SK-N-SH treated with all-trans-retinoic acid at 6 μM for 48 hours (cell line): ENCODE measurements around the gene CYP26C1.

Experiments
- ATAC-seq: fragments of 200-7000 bp; cut with Tn5 transposase; 3 replicates; pipeline ENCODE4 v1.9.1; 2020; ENCODE audit warnings: mild to moderate bottlenecking, moderate library complexity
- ARNTL ChIP-seq: fragments of 450-650 bp; formaldehyde crosslinking; IDR thresholded peaks from 2 replicates; pipeline ENCODE4 v1.5.0; 2020; ENCODE audit warnings: low read depth, mild to moderate bottlenecking, moderate library complexity, borderline replicate concordance
- BACH2 ChIP-seq: fragments of 250-450 bp; sonication (Bioruptor Pico); IDR thresholded peaks from 2 replicates; pipeline ENCODE4 v1.9.0; 2021; ENCODE audit warnings: mild to moderate bottlenecking, borderline replicate concordance
- ESRRG ChIP-seq: fragments of 250-450 bp; sonication (Bioruptor Pico); IDR thresholded peaks from 2 replicates; pipeline ENCODE4 v1.6.1; 2021; ENCODE audit warnings: mild to moderate bottlenecking
- GLIS3 ChIP-seq: fragments of 250-450 bp; sonication (Bioruptor Pico); IDR thresholded peaks from 2 replicates; pipeline ENCODE4 v1.5.0; 2020; ENCODE audit warnings: mild to moderate bottlenecking, moderate library complexity
- ISL1 ChIP-seq: fragments of 250-450 bp; sonication (Bioruptor Pico); IDR thresholded peaks from 2 replicates; pipeline ENCODE4 v2.1.2; 2022; ENCODE audit warnings: mild to moderate bottlenecking, moderate library complexity
- OSR1 ChIP-seq: fragments of 250-450 bp; sonication (Bioruptor Pico); IDR thresholded peaks from 2 replicates; pipeline ENCODE4 v1.8.0; 2022; ENCODE audit warnings: moderate library complexity, mild to moderate bottlenecking, inconsistent platforms
- PATZ1 ChIP-seq: fragments of 250-450 bp; sonication (Bioruptor Pico); IDR thresholded peaks from 2 replicates; pipeline ENCODE4 v1.8.0; 2020; ENCODE audit warnings: mild to moderate bottlenecking, moderate library complexity, borderline replicate concordance
- PPARA ChIP-seq: fragments of 250-450 bp; sonication (Bioruptor Pico); IDR thresholded peaks from 2 replicates; pipeline ENCODE4 v1.5.0; 2020; ENCODE audit warnings: mild to moderate bottlenecking, borderline replicate concordance
- RARB ChIP-seq: fragments of 250-450 bp; sonication (Bioruptor Pico); IDR thresholded peaks from 2 replicates; pipeline ENCODE4 v1.8.0; 2021; ENCODE audit warnings: mild to moderate bottlenecking, moderate library complexity
- SNAI2 ChIP-seq: fragments of 250-450 bp; sonication (Bioruptor Pico); IDR thresholded peaks from 2 replicates; pipeline ENCODE4 v1.5.0; 2020; ENCODE audit warnings: mild to moderate bottlenecking, moderate library complexity
- TCF4 ChIP-seq: fragments of 250-450 bp; sonication (Bioruptor Pico); IDR thresholded peaks from 2 replicates; pipeline ENCODE4 v1.8.0; 2021; ENCODE audit warnings: mild to moderate bottlenecking, moderate library complexity, borderline replicate concordance
- TOX ChIP-seq: fragments of 250-450 bp; sonication (Bioruptor Pico); IDR thresholded peaks from 2 replicates; pipeline ENCODE4 v1.8.0; 2021; ENCODE audit warnings: mild to moderate bottlenecking, moderate library complexity, borderline replicate concordance
- TSHZ2 ChIP-seq: fragments of 250-450 bp; sonication (Bioruptor Pico); IDR thresholded peaks from 2 replicates; pipeline ENCODE4 v1.5.0; 2020; ENCODE audit warnings: mild to moderate bottlenecking, moderate library complexity
- ZC3H10 ChIP-seq: fragments of 250-450 bp; sonication (Bioruptor Pico); IDR thresholded peaks from 2 replicates; pipeline ENCODE4 v1.5.1; 2021; ENCODE audit warnings: mild to moderate bottlenecking, moderate library complexity
- ZFP3 ChIP-seq: fragments of 250-450 bp; sonication (Bioruptor Pico); IDR thresholded peaks from 2 replicates; pipeline ENCODE4 v1.5.0; 2020; ENCODE audit warnings: mild to moderate bottlenecking, moderate library complexity
- ZFP30 ChIP-seq: fragments of 450-650 bp; formaldehyde crosslinking; IDR thresholded peaks from 2 replicates; pipeline ENCODE4 v1.5.0; 2022; ENCODE audit warnings: mild to moderate bottlenecking, moderate library complexity
- ZNF565 ChIP-seq: fragments of 450-650 bp; formaldehyde crosslinking; conservative IDR thresholded peaks from 2 replicates; pipeline ENCODE4 v1.5.0; 2020; ENCODE audit warnings: low read depth, mild to moderate bottlenecking, moderate library complexity
- TF ChIP-seq, protein P1 (sequence below): fragments of 250-450 bp; sonication (Bioruptor Pico); IDR thresholded peaks from 2 replicates; pipeline ENCODE4 v1.5.1; 2021; ENCODE audit warnings: mild to moderate bottlenecking, moderate library complexity
- TF ChIP-seq, protein P2 (sequence below): fragments of 250-450 bp; sonication (Bioruptor Pico); IDR thresholded peaks from 2 replicates; pipeline ENCODE4 v1.8.0; 2021; ENCODE audit warnings: low read depth, mild to moderate bottlenecking, moderate library complexity, borderline replicate concordance
- TF ChIP-seq, protein P3 (sequence below): fragments of 250-450 bp; sonication (Bioruptor Pico); IDR thresholded peaks from 2 replicates; pipeline ENCODE4 v1.5.1; 2020; ENCODE audit warnings: low read depth, mild to moderate bottlenecking, moderate library complexity

Gene CYP26C1

DNA sequence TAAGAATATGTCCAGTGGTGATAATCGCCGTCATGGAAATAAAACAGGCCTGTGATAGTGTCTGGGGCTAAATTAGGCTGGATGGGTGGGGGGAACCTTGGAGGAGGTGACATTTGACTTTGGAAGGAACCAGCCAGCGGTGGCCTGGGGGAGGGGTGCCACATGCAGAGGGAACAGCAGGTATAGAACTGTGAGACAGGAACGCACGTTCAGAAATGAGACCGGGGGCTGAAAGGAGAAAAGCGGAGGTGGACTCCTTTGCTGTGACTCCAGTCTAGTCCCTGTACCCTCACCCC, 10.5 kb downstream of the CYP26C1 start (continued):
- no peak for TF ChIP-seq ZC3H10 (CRISPR knock-in tag)
- no peak for TF ChIP-seq GLIS3 (CRISPR knock-in tag)
- TF ChIP-seq ESRRG (CRISPR knock-in tag), result no peak
- no peak for TF ChIP-seq ZFP3 (CRISPR knock-in tag)
- no peak for TF ChIP-seq OSR1 (CRISPR knock-in tag)
- TF ChIP-seq, all 23 proteins: peak for 0

GRCh38 chr10:93071674-93072224, 11.2 kb downstream of the CYP26C1 start:
- TF ChIP-seq RARB, result no peak; the same call in 1 of the 2 replicates
- TF ChIP-seq TCF4 (CRISPR knock-in tag), result peak; percentile 35; the same call in 1 of the 2 replicates
- TF ChIP-seq TSHZ2 (CRISPR knock-in tag), result peak; percentile 86; the same call in 1 of the 2 replicates
- ATAC-seq, result peak; percentile 65

DNA sequence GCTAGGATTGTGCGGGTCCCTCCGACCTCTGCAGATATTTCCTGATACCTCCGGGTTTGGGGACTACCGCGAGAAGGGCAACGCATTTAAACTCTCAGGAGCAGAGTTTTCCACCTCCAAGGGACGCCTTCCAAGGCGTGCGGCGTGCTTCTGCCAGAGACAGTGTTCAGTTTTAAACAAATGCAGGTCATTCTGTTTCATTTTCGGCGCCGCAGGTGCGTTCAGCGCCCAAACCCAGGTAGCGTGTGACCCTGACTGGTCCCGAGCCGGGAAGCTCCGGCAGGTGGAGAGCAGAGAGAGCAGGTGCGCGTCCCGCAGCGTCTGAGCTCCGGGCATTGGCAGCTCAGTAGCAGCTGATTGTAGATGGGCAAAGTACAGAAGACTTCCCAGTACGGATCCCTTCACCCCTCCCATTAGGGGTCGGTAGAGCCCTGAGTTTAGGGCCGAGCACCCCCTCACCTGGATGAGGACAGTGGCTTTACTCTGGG, 11.7 kb downstream of the CYP26C1 start:
- ATAC-seq, result peak; percentile 43
- TF ChIP-seq BACH2 (CRISPR knock-in tag), result no peak
- no peak for TF ChIP-seq ZFP30 (CRISPR knock-in tag)
- no peak for TF ChIP-seq TSHZ2 (CRISPR knock-in tag)
- no peak for TF ChIP-seq TCF4 (CRISPR knock-in tag)
- no peak for TF ChIP-seq PATZ1
- no peak for TF ChIP-seq RARB
- no peak for TF ChIP-seq ARNTL (CRISPR knock-in tag)
- TF ChIP-seq GLIS3 (CRISPR knock-in tag), result no peak
- no peak for TF ChIP-seq TOX (CRISPR knock-in tag)
- TF ChIP-seq, protein P1, sequence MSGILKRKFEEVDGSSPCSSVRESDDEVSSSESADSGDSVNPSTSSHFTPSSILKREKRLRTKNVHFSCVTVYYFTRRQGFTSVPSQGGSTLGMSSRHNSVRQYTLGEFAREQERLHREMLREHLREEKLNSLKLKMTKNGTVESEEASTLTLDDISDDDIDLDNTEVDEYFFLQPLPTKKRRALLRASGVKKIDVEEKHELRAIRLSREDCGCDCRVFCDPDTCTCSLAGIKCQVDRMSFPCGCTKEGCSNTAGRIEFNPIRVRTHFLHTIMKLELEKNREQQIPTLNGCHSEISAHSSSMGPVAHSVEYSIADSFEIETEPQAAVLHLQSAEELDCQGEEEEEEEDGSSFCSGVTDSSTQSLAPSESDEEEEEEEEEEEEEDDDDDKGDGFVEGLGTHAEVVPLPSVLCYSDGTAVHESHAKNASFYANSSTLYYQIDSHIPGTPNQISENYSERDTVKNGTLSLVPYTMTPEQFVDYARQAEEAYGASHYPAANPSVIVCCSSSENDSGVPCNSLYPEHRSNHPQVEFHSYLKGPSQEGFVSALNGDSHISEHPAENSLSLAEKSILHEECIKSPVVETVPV (CRISPR knock-in tag), result no peak
- no peak for TF ChIP-seq ZFP3 (CRISPR knock-in tag)
- TF ChIP-seq OSR1 (CRISPR knock-in tag), result no peak
- TF ChIP-seq, protein P2, sequence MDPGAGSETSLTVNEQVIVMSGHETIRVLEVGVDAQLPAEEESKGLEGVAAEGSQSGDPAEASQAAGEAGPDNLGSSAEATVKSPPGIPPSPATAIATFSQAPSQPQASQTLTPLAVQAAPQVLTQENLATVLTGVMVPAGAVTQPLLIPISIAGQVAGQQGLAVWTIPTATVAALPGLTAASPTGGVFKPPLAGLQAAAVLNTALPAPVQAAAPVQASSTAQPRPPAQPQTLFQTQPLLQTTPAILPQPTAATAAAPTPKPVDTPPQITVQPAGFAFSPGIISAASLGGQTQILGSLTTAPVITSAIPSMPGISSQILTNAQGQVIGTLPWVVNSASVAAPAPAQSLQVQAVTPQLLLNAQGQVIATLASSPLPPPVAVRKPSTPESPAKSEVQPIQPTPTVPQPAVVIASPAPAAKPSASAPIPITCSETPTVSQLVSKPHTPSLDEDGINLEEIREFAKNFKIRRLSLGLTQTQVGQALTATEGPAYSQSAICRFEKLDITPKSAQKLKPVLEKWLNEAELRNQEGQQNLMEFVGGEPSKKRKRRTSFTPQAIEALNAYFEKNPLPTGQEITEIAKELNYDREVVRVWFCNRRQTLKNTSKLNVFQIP (CRISPR knock-in tag), result no peak
- no peak for TF ChIP-seq PPARA (CRISPR knock-in tag)
- TF ChIP-seq, protein P3, sequence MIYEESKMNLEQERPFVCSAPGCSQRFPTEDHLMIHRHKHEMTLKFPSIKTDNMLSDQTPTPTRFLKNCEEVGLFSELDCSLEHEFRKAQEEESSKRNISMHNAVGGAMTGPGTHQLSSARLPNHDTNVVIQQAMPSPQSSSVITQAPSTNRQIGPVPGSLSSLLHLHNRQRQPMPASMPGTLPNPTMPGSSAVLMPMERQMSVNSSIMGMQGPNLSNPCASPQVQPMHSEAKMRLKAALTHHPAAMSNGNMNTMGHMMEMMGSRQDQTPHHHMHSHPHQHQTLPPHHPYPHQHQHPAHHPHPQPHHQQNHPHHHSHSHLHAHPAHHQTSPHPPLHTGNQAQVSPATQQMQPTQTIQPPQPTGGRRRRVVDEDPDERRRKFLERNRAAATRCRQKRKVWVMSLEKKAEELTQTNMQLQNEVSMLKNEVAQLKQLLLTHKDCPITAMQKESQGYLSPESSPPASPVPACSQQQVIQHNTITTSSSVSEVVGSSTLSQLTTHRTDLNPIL (CRISPR knock-in tag), result no peak
- no peak for TF ChIP-seq ISL1 (CRISPR knock-in tag)
- TF ChIP-seq ESRRG (CRISPR knock-in tag), result no peak
- TF ChIP-seq SNAI2 (CRISPR knock-in tag), result no peak
- TF ChIP-seq ZNF565 (CRISPR knock-in tag), result no peak
